ENCODE measurements around the gene DISP1. TPM values are rescaled to one million over a fixed set of nuclear protein-coding genes. Genes with fewer than 3 reads are reported as not detected.

Gene DISP1
- total RNA-seq, result 6.4 TPM
- long read RNA-seq, full-length matches to known transcripts, result 2 of 6 reads
- long read RNA-seq, partial matches to known transcripts, result 0 of 6 reads
- long read RNA-seq, other reads (novel, unspliced or antisense), result 4 of 6 reads

GRCh38 chr1:222814536-222815439 is at the start of gene DISP1:
Gene DISP1 (plus strand): TSS chr1:222815039. CDS start chr1:222942824, 127,785 bp downstream.
- peak; percentile 92 for DNase-seq
- peak; percentile 99 for ATAC-seq
- intact Hi-C loops (cut with micrococcal nuclease), result no loop called here

GRCh38 chr1:222767152-222767571 is 47.7 kb upstream of the DISP1 start:
- intact Hi-C loops (cut with micrococcal nuclease), result no loop called here
- ATAC-seq (no peak), DNase-seq (no peak)

- ATAC-seq (no peak), DNase-seq (no peak)
- intact Hi-C loops (cut with micrococcal nuclease), result no loop called here
Measured at GRCh38 chr1:222768592-222768991, 46.2 kb upstream of the DISP1 start.

GRCh38 chr1:222769181-222769580 is 45.7 kb upstream of the DISP1 start:
- no peak for ATAC-seq
- intact Hi-C loops (cut with micrococcal nuclease), result no loop called here

GRCh38 chr1:222769971-222770620 is 44.7 kb upstream of the DISP1 start:
- ATAC-seq, result no peak
- intact Hi-C loops (cut with micrococcal nuclease), result no loop called here
- DNase-seq, result no peak

More at GRCh38 chr1:222769181-222769580, 45.7 kb upstream of the DISP1 start:
- no peak for DNase-seq

- ATAC-seq (peak; percentile 78), DNase-seq (no peak)
- intact Hi-C loops (cut with micrococcal nuclease), result no loop called here
Measured at GRCh38 chr1:222772996-222773379, 41.9 kb upstream of the DISP1 start.

- ATAC-seq, result no peak
- DNase-seq, result no peak
- intact Hi-C loops (cut with micrococcal nuclease), result no loop called here
Measured at GRCh38 chr1:222777463-222777862, 37.4 kb upstream of the DISP1 start.

GRCh38 chr1:222777977-222778376 is 36.9 kb upstream of the DISP1 start:
- intact Hi-C loops (cut with micrococcal nuclease), result no loop called here
- ATAC-seq, result no peak

GRCh38 chr1:222781251-222781650 is 33.6 kb upstream of the DISP1 start:
- DNase-seq (no peak), ATAC-seq (no peak)
- intact Hi-C loops (cut with micrococcal nuclease), result no loop called here

More at GRCh38 chr1:222777977-222778376, 36.9 kb upstream of the DISP1 start:
- DNase-seq, result no peak

GRCh38 chr1:222783051-222783450 is 31.8 kb upstream of the DISP1 start:
- intact Hi-C loops (cut with micrococcal nuclease), result no loop called here
- DNase-seq (no peak), ATAC-seq (no peak)

GRCh38 chr1:222784371-222784770 is 30.5 kb upstream of the DISP1 start:
- intact Hi-C loops (cut with micrococcal nuclease), result no loop called here
- ATAC-seq, result no peak
- DNase-seq, result no peak

GRCh38 chr1:222784916-222785315 is 29.9 kb upstream of the DISP1 start:
- DNase-seq, result no peak
- ATAC-seq, result no peak
- intact Hi-C loops (cut with micrococcal nuclease), result no loop called here

GRCh38 chr1:222785529-222785928 is 29.3 kb upstream of the DISP1 start:
- ATAC-seq, result peak; percentile 45

GRCh38 chr1:222786121-222786520 is 28.7 kb upstream of the DISP1 start:
- DNase-seq (no peak), ATAC-seq (no peak)
- intact Hi-C loops (cut with micrococcal nuclease), result no loop called here

More at GRCh38 chr1:222785529-222785928, 29.3 kb upstream of the DISP1 start:
- no peak for DNase-seq
- intact Hi-C loops (cut with micrococcal nuclease), result no loop called here

- no peak for ATAC-seq
- intact Hi-C loops (cut with micrococcal nuclease), result no loop called here
- DNase-seq, result no peak
Measured at GRCh38 chr1:222787729-222788128, 27.1 kb upstream of the DISP1 start.

GRCh38 chr1:222788402-222789156 is 26.3 kb upstream of the DISP1 start:
- DNase-seq (no peak), ATAC-seq (no peak)
- intact Hi-C loops (cut with micrococcal nuclease), result no loop called here

GRCh38 chr1:222790115-222790514 is 24.7 kb upstream of the DISP1 start:
- intact Hi-C loops (cut with micrococcal nuclease), result no loop called here
- ATAC-seq (no peak), DNase-seq (no peak)

- intact Hi-C loops (cut with micrococcal nuclease), result no loop called here
- ATAC-seq (no peak), DNase-seq (no peak)
Measured at GRCh38 chr1:222790520-222790919, 24.3 kb upstream of the DISP1 start.

- ATAC-seq (no peak), DNase-seq (no peak)
- intact Hi-C loops (cut with micrococcal nuclease), result no loop called here
Measured at GRCh38 chr1:222791006-222791710, 23.7 kb upstream of the DISP1 start.

Data from left ventricle myocardium superior (tissue), 1 donor.